ENCODE data around the gene DSTYK. TPM values are rescaled to one million over a fixed set of nuclear protein-coding genes. Genes with fewer than 3 reads are reported as not detected.

Gene DSTYK
- total RNA-seq, 2 donors from 2014 or later, result 6.5 to 8.6 TPM

DNA sequence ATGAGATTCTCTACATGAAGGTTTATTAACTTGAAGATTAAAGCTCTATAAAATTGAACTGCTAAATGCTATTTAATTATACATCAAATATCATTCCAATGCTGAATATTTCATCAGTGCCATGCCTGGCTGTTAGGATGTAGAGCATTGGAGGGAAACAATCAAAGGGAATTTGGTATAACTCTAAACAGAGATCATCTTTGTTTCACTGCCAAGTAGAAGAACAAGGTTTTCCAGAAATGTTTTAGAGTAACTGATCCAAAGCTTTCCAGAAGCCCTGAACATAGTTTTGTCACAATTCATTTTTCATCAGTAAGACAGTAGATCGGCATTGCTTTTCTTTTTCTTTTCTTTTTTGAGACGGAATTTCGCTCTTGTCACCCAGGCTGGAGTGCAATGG lies 5.9 kb upstream of the DSTYK start:
- ATAC-seq, result no peak
- intact Hi-C loops (cut with DNase I), result no loop called here
- Histone ChIP-seq H3K4me1 (no peaks in the 10 kb centered on the region), H3K36me3 (replicated peaks in 1 of 2; ENCODE audit: insufficient read depth in 1 of 2, low read depth in 2 of 2) (no peaks in the 10 kb centered on the region), H3K4me3 (no peak overlapping the region), H3K9me3 (no peaks in the 10 kb centered on the region), H3K27me3 (no peaks in the 10 kb centered on the region), H3K27ac (no peak overlapping the region)
- no peak for TF ChIP-seq POLR2A (IDR thresholded peaks at IDR 0.05)
- 55 to 74% methylated on average over 3 of the region's 3 CpGs for WGBS, 2 donors
- DNase-seq, result no peak

DNA sequence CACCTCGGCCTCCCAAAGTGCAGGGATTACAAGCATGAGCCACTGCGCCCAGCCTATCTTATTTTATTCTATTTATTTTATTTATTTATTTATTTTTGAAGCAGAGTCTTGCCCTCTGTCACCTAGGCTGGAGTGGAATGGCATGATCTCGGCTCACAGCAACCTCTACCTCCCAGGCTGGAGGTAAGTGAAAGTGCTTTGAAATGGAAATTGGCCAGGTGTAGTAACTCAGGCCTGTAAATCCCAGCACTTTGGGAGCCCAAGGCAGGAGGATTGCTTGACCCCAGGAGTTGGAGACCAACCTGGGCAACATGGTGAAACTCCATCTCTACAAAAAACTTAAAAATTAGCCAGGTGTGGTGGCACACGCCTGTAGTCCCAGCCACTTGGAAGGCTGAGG lies 5.1 kb upstream of the DSTYK start:
- no peak overlapping the region for H3K4me3 ChIP-seq
- intact Hi-C loops (cut with DNase I), result no loop called here

DNA sequence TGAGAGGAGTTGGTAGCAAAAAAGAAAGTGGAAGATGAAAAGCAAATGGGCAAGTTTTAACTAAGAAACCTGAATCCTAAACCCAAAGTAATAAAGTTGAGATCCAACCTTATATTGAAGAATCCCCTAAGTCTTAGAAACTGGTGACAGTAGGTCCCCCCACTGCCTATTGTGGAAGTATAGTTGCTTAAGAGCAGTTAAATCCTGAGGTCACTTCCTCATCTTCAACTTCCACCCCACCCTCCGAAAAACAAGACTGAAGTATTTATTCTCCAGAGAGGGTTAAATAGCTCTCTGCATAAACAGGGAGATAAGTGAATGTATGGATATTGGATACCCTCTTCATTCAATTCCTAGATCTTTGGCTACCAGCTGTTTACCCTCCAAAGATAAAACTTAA lies 3.3 kb upstream of the DSTYK start:
- Histone ChIP-seq H3K27ac (no peak overlapping the region), H3K27me3 (no peaks in the 10 kb centered on the region), H3K4me1 (peaks cover 12% of the 10 kb centered on the region), H3K4me3 (no peak overlapping the region), H3K9me3 (no peaks in the 10 kb centered on the region), H3K36me3 (replicated peaks in 1 of 2; ENCODE audit: insufficient read depth in 1 of 2, low read depth in 2 of 2) (no peaks in the 10 kb centered on the region)
- intact Hi-C loops (cut with DNase I), result no loop called here
- DNase-seq (no peak), ATAC-seq (no peak)
- no peak for TF ChIP-seq POLR2A (IDR thresholded peaks at IDR 0.05)
- TF ChIP-seq, protein P1, sequence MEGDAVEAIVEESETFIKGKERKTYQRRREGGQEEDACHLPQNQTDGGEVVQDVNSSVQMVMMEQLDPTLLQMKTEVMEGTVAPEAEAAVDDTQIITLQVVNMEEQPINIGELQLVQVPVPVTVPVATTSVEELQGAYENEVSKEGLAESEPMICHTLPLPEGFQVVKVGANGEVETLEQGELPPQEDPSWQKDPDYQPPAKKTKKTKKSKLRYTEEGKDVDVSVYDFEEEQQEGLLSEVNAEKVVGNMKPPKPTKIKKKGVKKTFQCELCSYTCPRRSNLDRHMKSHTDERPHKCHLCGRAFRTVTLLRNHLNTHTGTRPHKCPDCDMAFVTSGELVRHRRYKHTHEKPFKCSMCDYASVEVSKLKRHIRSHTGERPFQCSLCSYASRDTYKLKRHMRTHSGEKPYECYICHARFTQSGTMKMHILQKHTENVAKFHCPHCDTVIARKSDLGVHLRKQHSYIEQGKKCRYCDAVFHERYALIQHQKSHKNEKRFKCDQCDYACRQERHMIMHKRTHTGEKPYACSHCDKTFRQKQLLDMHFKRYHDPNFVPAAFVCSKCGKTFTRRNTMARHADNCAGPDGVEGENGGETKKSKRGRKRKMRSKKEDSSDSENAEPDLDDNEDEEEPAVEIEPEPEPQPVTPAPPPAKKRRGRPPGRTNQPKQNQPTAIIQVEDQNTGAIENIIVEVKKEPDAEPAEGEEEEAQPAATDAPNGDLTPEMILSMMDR (IDR thresholded peaks at IDR 0.05), result no peak
- WGBS, 2 donors, result 38 to 62% methylated on average over 1 of the region's 1 CpG

More for the DNA sequence above, 5.1 kb upstream of the DSTYK start:
- H3K4me1 ChIP-seq, result peaks cover 5% of the 10 kb centered on the region
- no peaks in the 10 kb centered on the region for H3K36me3 ChIP-seq (replicated peaks in 1 of 2; ENCODE audit: insufficient read depth in 1 of 2, low read depth in 2 of 2)
- H3K27me3 ChIP-seq, result no peaks in the 10 kb centered on the region
- ATAC-seq, result no peak
- no peak for DNase-seq
- no peaks in the 10 kb centered on the region for H3K9me3 ChIP-seq
- H3K27ac ChIP-seq, result no peak overlapping the region
- WGBS, 2 donors, result 54 to 72% methylated on average over 4 of the region's 4 CpGs
- no peak for TF ChIP-seq POLR2A (IDR thresholded peaks at IDR 0.05)

DNA sequence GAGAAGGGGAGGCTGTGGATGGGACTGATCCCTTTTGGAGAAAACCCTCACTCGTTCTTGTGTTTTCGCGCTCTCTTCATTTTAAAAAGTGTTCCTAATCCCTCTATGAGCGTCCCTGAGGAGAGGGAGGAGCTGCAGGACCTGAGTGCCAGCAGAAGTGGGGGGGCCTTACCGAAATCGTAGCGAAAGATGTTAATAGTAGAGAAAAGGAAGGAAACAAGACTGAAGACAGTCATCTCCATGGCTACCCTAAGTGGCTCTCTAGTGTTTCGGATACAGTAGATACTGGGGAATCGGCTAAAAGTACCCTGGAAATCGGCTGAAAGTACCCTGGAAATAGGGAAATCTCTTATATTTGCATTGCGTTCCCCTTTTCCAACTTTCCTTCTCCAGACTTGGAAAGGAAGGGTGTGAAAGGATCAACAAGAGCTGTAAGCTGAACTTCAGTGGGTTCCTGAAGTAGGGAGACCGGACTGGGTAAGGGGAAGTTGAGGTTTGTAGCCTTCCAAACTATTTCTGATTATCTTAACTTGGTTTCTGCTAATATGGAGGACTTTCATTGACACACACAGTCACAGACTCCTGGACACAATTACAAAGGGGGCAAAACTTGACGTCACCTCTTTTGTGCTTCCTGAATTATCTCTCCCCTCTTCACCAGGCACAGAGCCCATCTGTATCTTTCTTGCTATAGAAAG lies 486 bp upstream of the DSTYK start:
- Histone ChIP-seq H3K27me3 (no peaks in the 10 kb centered on the region), H3K4me3 (peak overlapping the region in 1 of 2 donors; percentile 95), H3K36me3 (replicated peaks in 1 of 2; ENCODE audit: insufficient read depth in 1 of 2, low read depth in 2 of 2) (no peaks in the 10 kb centered on the region), H3K9me3 (no peaks in the 10 kb centered on the region), H3K4me1 (peaks cover 12% of the 10 kb centered on the region), H3K27ac (peak overlapping the region; percentile 80 to 94 (median 88))
- no peak for TF ChIP-seq POLR2A (IDR thresholded peaks at IDR 0.05)
- TF ChIP-seq, protein P1 (IDR thresholded peaks at IDR 0.05), result no peak
- 39 to 40% methylated on average over 13 of the region's 13 CpGs for WGBS, 2 donors
- intact Hi-C loops (cut with DNase I), result no loop called here
- no peak for DNase-seq
- ATAC-seq, result no peak

DNA sequence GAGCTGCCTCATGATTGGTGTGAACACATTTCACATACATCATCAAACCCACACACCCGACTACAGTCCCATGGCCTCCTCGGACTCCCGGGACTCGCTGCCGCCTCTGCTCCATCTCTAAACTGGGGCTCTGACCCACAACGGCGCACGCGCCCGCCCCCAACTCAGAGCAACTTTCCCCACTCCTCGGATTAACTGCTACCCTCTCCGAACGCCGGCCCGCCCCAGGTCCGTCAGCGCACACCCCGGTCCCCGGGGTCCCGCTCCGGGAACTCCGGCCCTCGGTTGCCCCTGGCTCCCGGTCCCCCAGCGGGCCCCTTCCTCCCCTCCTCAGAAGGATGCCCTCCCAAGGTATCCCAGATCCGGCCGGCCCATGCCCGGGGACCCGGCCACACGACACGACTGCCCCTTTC lies 740 bp downstream of the DSTYK start:
- TF ChIP-seq, protein P1 (IDR thresholded peaks at IDR 0.05), result no peak
- no peak for TF ChIP-seq POLR2A (IDR thresholded peaks at IDR 0.05)
- Histone ChIP-seq H3K4me3 (peak overlapping the region; percentile 88 to 95), H3K27ac (peak overlapping the region; percentile 80 to 94 (median 88)), H3K4me1 (peaks cover 12% of the 10 kb centered on the region), H3K9me3 (no peaks in the 10 kb centered on the region), H3K27me3 (no peaks in the 10 kb centered on the region), H3K36me3 (replicated peaks in 1 of 2; ENCODE audit: insufficient read depth in 1 of 2, low read depth in 2 of 2) (no peaks in the 10 kb centered on the region)
- DNase-seq, result peak in 2 of 4 donors; percentile 20 to 22
- WGBS, 2 donors, result 0% methylated on average over 15 to 27 of the region's 31 CpGs
- intact Hi-C loops (cut with DNase I), result no loop called here
- ATAC-seq, result no peak

DNA sequence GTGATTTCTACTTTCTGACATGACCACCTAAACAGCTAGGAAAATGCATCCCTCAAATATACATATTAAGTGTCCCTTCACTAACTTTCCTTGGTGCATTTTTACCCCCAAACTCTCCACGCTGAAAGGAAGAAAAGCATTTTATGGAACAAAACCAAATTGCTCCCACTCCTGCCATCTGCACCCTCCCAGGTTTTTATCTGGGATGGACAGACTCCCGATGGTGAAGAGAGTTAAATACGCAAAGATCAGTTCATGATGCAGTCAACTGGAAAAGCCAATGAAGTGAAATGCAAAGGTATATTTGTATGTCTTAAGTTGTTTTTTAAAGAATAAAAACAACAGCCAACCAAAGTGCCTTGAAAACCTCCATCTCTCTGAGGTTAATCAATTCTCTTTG lies 2.7 kb downstream of the DSTYK start:
- Histone ChIP-seq H3K4me3 (no peak overlapping the region), H3K36me3 (replicated peaks in 1 of 2; ENCODE audit: insufficient read depth in 1 of 2, low read depth in 2 of 2) (no peaks in the 10 kb centered on the region), H3K4me1 (peaks cover 12% of the 10 kb centered on the region), H3K27ac (no peak overlapping the region), H3K9me3 (no peaks in the 10 kb centered on the region), H3K27me3 (no peaks in the 10 kb centered on the region)
- intact Hi-C loops (cut with DNase I), result no loop called here
- no peak for TF ChIP-seq POLR2A (IDR thresholded peaks at IDR 0.05)
- TF ChIP-seq, protein P1 (IDR thresholded peaks at IDR 0.05), result no peak
- no peak for ATAC-seq
- DNase-seq, result no peak
- 74 to 79% methylated on average over 3 of the region's 3 CpGs for WGBS, 2 donors

All from body of pancreas (tissue), 4 donors.